Kidney tubule cell (primary cell): Measurements from ENCODE around the gene PROM1.

ENCODE experiments used
- DNase-seq: peaks from one replicate; pipeline ENCODE4 v3.0.0-alpha.2; 2018; ENCODE audit warnings: low spot score

Gene PROM1

DNA sequence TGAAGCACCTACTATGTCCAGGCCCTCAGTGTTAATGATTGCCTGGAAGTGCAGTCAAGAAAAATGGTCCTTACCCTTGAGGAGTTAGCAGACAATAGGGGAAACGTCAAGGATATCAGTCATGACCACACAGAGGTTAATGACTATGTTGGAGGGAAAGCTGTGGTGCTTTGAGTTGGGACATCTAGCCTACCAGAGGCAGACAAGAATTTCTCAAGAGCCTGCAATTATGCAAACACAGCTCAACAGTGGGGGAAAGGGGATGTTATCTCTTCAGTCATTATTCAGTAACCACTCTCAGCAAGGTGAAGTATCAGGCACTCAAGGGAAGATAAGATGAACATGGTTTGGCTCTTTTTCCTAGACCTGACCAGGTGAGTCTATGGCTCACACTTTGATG, 138.3 kb downstream of the PROM1 start:
- peak; percentile 15 for DNase-seq

DNA sequence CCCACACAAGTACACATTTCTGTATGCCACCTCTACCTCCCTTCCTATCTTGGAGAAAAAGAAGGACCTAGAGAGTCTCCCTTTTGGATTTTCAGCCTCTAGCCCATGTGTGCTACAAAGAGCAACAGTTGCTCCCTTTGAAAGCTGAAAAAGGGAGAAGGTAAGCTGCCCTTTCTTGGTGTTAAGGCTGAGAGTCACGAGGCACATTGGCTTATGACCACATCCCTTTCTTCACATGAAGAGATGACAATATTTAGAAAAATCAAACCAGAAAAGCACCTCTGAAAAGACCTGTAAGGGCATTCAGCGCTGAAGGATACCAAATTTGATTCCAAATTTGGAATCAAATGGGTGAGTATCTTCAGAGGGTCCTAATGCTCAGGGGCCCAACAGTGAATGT, 138.9 kb downstream of the PROM1 start:
- no peak for DNase-seq

DNA sequence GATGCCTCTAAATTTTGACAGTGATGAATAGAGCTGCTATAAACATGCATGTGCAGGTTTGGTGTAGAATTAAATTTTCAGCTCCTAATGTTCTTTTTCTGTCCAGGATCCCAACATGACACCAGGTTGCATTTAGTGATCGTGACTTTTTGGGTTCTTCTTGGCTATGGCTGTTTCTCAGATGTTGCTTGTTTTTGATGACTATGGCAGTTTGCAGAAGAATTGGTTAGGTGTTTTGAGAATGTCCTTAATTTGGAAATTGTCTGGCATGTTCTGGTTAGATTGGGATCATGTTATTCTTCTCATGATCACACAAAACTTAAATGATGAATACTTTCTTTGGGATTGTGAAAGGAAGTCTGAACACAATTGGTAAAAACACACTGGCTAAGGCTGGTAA, 141.5 kb downstream of the PROM1 start:
- DNase-seq, result no peak

DNA sequence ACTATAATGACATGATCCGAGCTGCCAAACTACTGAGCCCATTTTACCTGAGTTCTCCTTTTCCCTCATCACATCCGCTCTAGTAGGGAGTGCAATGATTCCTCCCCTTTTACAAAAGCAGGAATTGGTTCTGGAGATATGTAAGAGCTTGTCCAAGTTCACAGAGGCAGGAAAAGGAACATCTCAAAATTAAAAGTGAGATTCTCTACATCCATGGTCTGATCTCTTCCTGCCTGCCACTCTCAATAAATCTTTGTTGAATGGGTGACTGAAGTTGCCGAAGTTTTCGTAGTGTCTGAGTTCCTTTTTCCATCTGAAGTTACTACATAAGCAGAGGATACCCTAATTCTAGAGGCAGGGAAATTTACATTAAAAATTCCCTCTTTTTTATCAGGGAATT, 145.2 kb downstream of the PROM1 start, which contains the start of gene FGFBP1:
Gene FGFBP1 (minus strand): TSS at position 101 of the 400 bp plus-strand sequence. CDS start 2,108 bp downstream, outside the sequence.
- DNase-seq, result no peak

DNA sequence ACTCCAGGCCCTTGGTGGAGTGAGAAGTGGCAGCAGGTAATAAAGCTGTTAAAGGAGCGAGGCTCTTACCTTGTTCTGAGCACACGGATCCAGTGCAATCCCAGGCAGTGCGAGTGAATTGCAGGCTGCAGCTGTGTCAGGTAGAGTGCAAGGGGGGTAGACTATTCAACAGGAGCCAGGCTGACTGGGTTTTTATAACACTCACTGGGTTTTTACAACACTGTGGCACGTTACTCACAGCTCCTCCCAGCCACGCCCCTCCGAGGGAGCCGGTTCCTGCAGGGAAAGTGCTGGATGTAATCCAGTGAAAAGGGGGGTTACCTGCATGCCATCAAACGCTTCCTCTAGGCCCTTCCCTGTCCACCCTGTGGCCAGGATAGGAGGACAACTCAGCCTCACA, 145.6 kb downstream of the PROM1 start:
- peak; percentile 81 for DNase-seq

DNA sequence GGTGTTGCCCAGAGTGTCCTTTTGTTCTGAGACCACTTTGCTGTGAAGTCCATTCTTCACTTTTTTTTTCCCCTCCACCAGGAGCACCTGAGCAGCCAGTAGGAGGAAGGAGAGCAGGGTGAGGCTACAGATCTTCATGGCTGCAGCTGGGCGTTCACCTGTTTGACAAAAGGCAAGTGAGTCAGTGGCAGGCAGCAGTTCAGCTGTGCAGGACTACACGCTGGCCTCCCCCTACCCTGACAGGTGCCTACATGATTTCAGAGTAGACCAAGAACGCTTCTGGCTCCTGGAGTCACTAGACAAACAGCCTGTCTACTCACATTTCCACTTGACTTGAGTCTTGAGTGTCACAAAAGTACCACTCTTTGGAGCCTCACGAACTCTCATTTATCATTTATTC, 147.3 kb downstream of the PROM1 start:
- DNase-seq, result peak; percentile 46

DNA sequence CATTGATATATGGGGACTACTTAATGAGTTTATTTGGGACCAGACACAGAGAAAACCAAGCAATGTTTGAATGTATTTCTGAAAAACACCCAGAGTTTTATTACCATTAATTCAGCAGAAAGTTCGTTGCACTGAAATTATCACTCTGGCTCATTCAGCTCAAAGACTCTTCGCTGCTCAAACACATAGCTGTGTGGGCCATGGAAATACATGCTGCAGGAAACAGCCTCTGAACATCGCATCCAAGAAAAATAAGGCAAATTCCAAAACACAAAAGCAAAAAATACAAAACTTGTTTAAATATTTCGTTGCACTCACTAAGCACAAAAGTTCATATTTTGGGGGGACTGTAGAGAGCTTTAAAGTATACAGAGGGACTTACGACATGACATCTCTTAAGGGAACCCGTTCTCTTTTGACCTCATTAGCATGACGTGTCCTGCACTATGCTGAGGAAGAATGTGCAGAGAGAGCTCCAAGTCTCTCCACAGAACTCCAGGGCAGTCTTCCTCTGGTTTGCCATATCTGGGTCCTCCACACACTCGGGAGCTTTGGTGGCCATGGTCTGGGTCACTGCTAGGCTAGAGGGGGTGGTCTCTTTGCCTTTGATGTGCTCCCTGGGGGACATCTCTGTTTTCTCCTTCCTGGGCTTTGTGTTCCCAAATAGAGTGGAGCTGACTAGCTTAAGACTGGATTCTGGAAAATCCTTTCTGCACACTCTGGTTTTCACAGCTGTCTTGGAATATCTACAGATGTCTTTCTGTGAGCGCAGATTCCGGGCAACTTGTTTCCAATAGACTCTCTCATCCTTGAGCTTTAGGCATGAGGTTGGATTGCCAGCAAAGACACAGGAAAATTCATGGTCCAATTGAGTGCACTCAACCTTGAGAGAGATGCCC, 148.1 kb downstream of the PROM1 start:
- no peak for DNase-seq

DNA sequence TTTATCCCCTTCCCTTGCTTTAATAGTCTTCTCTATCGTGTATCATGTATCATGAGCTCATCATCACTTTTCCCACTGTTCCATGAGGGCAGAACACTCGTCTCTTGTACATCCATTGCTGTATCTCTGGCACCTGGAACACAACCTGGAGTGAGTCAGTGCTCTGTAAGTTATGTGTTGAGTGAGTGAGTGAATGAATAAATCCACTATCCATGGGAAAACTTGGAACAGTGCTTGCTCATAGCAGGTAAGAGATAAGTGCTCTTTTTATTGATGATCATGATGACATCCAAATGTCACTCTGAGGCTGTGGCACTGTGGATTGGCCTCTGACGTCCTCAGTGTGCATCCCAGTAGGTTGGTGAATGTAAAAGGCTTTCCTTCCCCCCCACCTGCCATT, 149.6 kb downstream of the PROM1 start:
- peak; percentile 59 for DNase-seq

DNA sequence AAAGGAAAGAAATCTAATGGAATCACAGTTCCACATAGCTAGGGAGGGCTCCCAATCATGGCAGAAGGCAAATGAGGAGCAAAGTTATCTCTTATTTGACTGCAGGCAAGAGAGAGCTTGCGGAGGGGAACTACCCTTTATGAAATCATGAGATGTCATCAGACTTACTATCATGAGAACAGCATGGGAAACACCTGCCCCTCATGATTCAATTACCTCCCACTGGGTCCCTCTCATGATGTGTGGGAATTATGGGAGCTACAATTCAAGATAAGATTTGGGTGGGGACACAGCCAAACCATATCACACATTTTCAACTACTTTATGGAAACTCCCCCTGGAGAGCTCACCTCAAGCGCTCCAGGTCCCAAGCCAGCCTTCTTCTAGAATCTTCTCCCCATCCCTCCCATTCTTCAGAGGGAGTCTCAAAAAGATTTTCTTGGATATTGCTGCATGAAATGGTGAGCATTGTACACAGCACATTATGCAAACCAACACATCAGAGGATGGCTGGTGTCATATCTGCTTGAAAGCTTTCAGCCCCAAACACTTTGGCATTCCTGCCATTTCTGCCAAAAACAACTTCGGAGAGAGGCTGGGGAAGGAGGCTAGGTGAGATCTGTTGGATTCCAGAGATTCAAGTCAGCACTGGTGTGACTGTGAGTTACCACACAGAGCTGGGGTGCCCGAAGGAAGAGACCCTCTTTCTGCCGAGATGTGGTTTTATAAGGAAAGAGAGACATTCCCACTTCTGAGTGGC, 152.2 kb downstream of the PROM1 start:
- no peak for DNase-seq

DNA sequence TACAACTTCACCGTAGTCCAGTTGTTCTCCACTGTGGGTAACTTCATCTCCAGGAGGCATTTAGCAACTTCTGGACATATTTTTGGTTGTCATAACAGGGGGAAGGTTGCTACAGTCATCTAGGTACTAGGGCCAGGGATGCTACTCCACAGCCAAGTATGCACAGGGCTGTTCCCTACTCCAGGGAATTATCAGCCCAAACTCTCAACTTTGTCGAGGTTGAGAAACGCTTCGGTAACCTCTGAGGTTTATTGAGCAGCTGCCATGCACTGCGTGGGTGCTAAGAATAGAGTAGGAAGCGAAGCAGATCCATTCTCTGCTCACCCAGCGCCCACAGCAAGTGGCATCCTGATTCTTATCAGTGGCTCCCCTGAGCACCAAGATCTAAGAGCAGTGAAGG, 153.5 kb downstream of the PROM1 start:
- no peak for DNase-seq

DNA sequence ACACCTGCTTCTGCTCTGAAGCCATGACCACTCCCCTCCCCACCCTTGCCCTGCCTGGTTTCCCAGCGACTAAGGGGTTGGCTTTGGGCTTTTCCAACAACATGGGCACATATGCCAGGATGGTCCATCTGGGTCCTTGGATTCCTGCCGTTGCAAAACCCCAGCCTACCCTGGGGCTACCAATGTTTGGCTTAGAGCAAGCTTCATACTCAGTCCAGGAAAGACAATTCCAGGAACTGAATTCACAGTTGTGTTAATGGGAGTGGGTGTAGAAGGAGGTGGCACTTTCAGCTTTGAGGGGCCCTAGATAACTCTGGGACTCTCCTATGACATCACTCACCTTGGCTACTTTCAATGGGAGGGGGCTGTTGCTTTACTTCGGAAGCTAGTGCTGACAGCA, 154.3 kb downstream of the PROM1 start:
- DNase-seq, result no peak

DNA sequence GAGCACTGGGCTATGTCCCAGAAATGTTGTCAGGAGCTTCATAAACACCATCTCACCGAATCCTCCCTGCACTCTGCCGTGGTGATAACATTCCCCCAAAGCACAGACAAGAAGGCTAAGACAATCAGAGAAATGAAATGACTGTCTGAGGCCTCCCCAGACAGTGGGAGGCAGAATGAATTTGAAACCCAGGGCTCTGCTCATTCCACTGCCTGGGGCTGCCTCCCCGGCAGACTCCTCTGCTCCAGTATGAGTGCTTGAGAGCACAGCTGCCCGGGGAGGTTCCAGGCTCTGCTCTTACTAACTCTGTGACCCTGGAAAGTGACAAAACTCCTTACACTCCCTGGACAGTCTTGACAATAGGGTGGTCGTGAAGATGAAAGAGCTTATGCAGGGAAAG, 154.9 kb downstream of the PROM1 start:
- DNase-seq, result no peak

DNA sequence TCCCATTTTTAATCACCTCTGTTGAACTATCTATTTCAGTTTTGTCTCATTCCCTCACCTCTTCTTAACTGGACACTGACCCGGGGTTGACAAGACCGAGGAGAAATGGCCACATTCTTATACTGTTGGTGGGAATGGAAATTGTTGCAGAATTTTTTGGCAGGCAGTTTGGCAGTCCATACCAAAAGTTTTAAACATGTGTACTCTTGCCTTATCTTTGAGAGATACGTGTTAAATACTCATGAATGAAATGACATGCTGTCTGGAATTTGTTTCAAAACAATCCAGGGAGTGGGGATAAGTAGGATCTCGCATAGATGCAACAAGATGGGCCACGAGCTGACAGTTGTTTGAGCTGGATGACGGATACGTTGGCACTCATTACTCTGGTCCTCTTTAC, 157.3 kb downstream of the PROM1 start:
- no peak for DNase-seq

DNA sequence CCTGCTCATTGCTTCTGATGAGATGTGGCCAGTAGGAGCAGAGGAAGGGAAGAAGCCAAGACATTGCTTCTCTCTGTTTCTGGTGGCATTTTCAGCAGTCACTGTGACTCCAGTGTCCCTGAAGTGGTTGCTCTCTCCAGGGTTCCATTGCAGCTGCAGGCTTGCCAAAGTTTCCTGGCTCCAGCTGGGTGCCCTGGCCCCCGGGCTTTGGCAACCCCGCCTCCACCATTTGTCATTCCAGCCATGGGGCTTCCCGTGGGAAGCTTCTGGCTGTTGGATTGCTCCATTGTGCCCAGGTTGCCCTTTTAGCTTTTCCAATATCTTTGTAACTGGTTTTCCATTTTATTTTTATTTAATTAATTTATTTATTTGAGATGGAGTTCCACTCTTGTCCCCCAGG, 158.0 kb downstream of the PROM1 start:
- DNase-seq, result no peak

DNA sequence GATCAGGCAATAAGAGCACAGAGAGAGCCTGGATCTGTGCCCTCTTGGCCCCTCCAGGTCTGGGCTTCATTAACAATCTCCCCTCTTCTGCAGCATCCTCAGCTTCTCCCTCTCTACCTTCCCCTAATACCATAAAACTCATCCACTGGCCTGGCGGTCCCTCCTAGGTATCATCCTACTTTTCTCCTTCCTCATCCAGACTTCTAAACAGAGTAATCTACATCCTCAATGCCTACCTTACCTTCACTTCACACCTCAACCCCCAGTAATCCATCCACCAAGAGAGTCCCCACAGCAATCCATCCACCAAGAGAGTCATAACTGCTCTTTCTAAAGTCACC, 162.3 kb downstream of the PROM1 start:
- no peak for DNase-seq

DNA sequence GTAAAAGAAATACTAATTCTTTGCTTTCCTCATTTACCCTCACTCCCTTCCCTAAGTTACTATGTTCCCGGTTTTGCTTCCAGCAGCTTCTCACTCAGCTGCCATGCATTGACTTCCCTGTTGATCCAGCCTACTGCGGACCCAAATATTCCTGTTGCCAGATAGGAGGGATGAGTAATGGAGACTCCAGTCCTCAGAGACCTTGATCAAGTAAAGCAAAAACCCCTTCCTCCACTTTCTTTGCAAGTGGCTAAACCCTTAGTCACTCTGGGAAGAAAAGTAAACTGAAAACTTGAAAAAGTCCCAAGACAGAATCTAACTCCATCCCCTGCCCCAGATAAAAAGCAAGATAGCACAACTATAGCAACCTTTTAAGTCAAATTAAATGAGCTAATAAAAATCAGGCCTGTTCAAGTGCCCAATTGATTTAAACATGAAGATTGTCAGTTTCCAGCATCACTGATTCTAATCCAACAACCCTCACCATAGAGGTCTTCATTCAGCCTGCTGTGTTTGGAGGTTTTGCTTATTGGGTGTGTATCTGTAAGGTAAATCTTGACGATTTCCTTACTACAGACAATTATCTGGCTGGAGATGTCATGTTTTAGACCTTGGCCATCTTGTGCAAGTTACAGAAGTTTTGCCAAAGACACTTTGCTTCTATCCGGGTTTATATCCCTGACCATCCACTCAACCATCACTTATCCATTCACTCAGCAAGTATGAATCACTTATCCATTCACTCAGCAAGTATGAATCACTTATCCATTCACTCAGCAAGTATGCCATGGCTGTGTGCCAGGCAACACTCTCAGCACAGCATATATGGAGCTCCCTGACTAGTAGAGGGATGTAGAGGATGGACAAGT, 162.9 kb downstream of the PROM1 start:
- peak; percentile 97 for DNase-seq

DNA sequence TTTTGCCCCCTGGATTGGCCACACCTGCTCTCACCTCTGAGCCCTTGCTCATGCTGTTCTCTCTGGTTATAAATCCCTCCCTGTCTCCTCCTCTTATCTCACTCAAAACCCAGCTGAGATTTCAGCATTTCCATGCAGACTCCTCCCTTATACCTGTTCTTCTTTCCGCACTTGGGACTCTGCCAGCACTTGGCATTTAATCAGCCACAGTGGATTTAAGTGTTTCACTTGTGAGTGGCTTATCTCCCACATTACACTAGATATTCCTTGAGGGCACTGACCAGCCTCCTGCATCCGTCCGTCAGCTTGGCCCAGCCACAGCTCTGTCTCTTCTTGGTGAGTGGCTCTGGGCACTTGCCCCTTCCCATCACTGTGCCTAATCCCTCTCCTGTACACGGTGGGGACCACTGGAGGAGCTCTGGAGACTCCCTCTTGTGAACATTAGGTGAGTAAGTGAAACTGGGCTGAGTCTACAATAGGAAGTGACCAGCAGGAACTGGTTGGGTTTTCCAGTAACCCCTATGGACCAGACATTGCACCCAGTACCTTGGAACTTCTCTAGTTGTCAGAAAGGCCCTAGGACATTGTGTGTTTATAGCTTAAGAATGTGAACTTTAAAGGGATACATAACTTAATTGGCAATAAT, 165.2 kb downstream of the PROM1 start:
- peak; percentile 76 for DNase-seq
